ENCODE data around the gene TICRR.

TICRR gene, protein sequence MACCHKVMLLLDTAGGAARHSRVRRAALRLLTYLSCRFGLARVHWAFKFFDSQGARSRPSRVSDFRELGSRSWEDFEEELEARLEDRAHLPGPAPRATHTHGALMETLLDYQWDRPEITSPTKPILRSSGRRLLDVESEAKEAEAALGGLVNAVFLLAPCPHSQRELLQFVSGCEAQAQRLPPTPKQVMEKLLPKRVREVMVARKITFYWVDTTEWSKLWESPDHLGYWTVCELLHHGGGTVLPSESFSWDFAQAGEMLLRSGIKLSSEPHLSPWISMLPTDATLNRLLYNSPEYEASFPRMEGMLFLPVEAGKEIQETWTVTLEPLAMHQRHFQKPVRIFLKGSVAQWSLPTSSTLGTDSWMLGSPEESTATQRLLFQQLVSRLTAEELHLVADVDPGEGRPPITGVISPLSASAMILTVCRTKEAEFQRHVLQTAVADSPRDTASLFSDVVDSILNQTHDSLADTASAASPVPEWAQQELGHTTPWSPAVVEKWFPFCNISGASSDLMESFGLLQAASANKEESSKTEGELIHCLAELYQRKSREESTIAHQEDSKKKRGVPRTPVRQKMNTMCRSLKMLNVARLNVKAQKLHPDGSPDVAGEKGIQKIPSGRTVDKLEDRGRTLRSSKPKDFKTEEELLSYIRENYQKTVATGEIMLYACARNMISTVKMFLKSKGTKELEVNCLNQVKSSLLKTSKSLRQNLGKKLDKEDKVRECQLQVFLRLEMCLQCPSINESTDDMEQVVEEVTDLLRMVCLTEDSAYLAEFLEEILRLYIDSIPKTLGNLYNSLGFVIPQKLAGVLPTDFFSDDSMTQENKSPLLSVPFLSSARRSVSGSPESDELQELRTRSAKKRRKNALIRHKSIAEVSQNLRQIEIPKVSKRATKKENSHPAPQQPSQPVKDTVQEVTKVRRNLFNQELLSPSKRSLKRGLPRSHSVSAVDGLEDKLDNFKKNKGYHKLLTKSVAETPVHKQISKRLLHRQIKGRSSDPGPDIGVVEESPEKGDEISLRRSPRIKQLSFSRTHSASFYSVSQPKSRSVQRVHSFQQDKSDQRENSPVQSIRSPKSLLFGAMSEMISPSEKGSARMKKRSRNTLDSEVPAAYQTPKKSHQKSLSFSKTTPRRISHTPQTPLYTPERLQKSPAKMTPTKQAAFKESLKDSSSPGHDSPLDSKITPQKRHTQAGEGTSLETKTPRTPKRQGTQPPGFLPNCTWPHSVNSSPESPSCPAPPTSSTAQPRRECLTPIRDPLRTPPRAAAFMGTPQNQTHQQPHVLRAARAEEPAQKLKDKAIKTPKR (N-terminal part only)

DNA sequence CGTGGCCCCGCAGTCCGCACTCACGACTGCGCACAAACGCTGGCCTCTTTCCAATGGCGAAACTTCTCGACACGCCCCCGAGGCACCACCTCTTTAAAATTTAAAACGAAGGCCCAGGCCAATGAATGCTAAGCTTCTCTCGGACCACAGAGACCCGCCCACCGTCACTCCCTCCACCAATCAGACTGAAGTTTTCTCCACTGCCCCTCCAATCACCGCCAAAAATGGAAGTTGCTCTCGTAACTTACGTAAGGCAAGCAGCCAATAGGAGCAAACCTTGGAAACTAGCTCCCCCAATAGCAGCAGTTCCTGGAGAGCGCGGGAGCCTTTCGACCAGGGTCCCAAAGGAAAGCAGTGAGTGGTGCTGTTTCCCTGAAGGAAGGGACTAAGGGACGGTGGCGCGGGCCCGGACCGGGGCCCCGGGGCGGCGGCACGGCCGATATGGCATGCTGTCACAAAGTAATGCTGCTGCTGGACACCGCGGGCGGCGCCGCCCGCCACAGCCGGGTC, at the start of gene TICRR:
TICRR (plus strand) TSS at position 324 of the 510 bp plus-strand sequence; CDS start at position 442, 118 bp downstream.
- no peaks in the 10 kb centered on the region for H3K27me3 ChIP-seq
- peaks cover 35% of the 10 kb centered on the region for H3K4me1 ChIP-seq
- H3K9me3 ChIP-seq: no peaks in the 10 kb centered on the region
- peak within 1 kb of the TSS; percentile 93 for H3K4me2 ChIP-seq
- TF ChIP-seq Cebpa-rat (IDR thresholded peaks at IDR 0.05): no peak
- H3K4me3 ChIP-seq: peak within 1 kb of the TSS; percentile 99
- peaks cover 37% of the 10 kb centered on the region for H4K20me1 ChIP-seq
- peaks cover 18% of the 10 kb centered on the region for H3K36me3 ChIP-seq
- H3K9ac ChIP-seq: peak within 1 kb of the TSS; percentile 93
- peak within 1 kb of the TSS; percentile 93 for H3K27ac ChIP-seq

DNA sequence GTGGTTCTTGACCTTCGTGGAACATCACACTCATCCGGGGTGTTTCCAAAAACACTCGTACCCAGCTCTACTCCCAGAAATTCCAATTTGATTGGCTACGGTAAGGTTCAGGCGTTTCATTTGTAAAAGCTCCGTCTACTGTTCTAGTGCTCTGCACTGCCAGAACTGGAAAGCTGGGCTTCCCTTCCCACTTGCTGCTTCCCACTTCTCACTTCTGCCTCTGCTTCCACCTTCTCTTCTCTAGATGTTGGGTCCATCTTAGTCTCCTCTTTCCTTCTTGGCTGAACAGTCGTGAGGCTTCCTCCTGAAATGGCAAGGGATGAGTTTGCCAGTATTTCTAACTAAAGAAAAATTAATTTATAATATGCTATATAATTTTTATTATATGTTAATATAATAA, 49.1 kb upstream of the TICRR start:
- no peaks in the 10 kb centered on the region for H3K27me3 ChIP-seq
- H3K27ac ChIP-seq: no peak overlapping the region
- H3K4me2 ChIP-seq: no peak overlapping the region
- H4K20me1 ChIP-seq: no peaks in the 10 kb centered on the region
- H3K4me1 ChIP-seq: peaks cover 16% of the 10 kb centered on the region
- H3K9ac ChIP-seq: no peak overlapping the region
- H3K36me3 ChIP-seq: no peaks in the 10 kb centered on the region
- TF ChIP-seq Cebpa-rat (IDR thresholded peaks at IDR 0.05): no peak
- no peaks in the 10 kb centered on the region for H3K9me3 ChIP-seq
- no peak overlapping the region for H3K4me3 ChIP-seq

DNA sequence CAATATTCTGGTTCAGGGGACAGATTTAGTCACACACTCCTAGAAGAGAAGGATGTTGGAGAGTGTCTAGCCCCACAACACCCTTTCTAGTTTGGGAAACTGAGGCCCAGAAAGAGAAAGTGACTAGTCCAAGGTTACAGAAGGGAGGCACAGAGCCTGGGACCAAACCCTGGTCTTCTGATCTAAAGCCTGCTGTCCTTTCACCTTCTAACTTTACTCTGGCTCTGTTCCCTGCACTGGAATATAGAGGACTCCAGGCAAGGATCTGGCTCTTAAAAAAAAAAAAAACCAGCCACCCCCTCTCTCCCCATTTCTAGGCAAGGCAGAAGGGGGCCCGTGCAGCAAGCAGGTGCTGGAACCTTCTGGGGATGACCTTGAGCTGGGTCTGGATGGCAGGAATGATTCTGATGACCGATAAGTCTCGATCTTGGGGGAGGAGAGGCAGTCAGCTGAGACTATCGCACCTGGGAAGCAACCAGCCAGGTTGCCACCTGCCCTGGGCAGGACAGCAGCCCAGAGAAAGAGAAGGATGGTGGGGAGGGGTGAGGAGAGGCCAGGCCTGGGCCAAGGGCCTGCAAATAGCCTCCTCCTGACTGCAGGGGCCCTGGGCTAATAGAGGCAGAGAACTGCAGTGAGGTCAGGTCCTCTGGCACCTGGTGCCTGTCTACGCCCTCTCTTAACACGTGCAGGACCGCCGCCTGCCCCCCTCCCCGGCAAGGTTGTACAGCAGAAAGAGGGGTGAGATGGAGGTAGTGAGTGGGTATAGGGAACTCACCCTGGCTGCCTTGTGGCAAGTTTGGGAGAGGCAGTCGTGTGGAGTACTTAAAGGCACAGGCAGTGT, 48.4 kb upstream of the TICRR start:
- no peak overlapping the region for H3K4me2 ChIP-seq
- no peak overlapping the region for H3K9ac ChIP-seq
- no peak for TF ChIP-seq Cebpa-rat (IDR thresholded peaks at IDR 0.05)
- H3K4me1 ChIP-seq: peaks cover 12% of the 10 kb centered on the region
- H3K36me3 ChIP-seq: no peaks in the 10 kb centered on the region
- H3K27ac ChIP-seq: no peak overlapping the region
- H3K4me3 ChIP-seq: no peak overlapping the region
- no peaks in the 10 kb centered on the region for H3K9me3 ChIP-seq
- no peaks in the 10 kb centered on the region for H3K27me3 ChIP-seq
- no peaks in the 10 kb centered on the region for H4K20me1 ChIP-seq

DNA sequence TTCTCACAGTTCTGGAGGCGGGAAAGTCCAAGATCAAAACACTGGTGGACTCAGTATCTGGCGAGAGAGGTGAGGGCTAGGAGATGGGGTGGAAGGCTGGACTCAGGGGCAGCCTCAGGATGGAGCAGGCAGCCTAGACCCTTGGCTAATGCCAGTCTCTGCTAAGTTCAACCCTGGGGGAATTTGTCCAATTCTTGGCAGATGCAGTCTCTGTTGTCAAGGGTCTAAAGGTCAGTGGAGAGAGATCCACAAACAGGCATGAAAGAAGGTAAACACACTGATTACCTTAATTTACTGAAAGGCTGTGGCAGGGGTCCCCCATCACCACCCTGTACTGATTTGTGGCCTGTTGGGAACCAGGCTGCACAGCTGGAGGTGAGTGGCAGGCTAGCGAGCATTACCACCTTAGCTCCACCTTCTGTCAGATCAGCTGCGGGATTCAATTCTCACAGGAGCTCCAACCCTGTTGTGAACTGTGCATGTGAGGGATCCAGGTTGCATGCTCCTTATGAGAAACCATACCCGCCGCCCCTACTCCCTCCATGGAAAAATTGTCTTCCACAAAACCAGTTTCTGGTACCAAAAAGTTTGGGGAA, 46.4 kb upstream of the TICRR start:
- Histone ChIP-seq H3K9me3 (0 out of 2 replicates have a peak, but pooled peaks cover 1% of the 10 kb centered on the region), H3K36me3 (no peaks in the 10 kb centered on the region), H3K9ac (no peak overlapping the region), H3K4me1 (no peaks in the 10 kb centered on the region), H3K27ac (no peak overlapping the region), H3K27me3 (no peaks in the 10 kb centered on the region), H3K4me3 (no peak overlapping the region), H3K4me2 (no peak overlapping the region), H4K20me1 (no peaks in the 10 kb centered on the region)
- no peak for TF ChIP-seq Cebpa-rat (IDR thresholded peaks at IDR 0.05)

DNA sequence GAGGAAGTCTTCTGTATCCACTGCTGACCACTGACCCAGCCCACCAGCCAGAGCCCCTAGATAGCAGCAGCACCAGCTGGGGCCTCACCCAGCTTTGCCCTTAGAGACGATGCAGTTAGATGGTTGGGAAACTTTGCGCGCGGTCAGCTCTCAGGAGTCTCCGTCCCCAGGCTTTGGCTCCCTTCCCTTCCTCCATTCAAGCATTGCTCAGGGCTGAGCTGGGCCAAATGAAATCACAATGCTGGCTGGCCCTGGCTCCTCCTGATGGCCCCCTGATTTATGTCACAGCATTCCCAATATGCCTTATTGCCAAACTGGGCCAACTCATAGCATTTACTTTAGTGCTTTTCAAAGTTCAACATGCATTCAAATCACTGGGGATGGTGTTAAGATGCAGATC, 44.3 kb upstream of the TICRR start:
- no peak overlapping the region for H3K9ac ChIP-seq
- no peak overlapping the region for H3K4me3 ChIP-seq
- no peaks in the 10 kb centered on the region for H3K27me3 ChIP-seq
- H3K4me2 ChIP-seq: no peak overlapping the region
- no peak for TF ChIP-seq Cebpa-rat (IDR thresholded peaks at IDR 0.05)
- H4K20me1 ChIP-seq: no peaks in the 10 kb centered on the region
- no peak overlapping the region for H3K27ac ChIP-seq
- peaks cover 8% of the 10 kb centered on the region for H3K9me3 ChIP-seq
- H3K36me3 ChIP-seq: no peaks in the 10 kb centered on the region
- H3K4me1 ChIP-seq: no peaks in the 10 kb centered on the region

DNA sequence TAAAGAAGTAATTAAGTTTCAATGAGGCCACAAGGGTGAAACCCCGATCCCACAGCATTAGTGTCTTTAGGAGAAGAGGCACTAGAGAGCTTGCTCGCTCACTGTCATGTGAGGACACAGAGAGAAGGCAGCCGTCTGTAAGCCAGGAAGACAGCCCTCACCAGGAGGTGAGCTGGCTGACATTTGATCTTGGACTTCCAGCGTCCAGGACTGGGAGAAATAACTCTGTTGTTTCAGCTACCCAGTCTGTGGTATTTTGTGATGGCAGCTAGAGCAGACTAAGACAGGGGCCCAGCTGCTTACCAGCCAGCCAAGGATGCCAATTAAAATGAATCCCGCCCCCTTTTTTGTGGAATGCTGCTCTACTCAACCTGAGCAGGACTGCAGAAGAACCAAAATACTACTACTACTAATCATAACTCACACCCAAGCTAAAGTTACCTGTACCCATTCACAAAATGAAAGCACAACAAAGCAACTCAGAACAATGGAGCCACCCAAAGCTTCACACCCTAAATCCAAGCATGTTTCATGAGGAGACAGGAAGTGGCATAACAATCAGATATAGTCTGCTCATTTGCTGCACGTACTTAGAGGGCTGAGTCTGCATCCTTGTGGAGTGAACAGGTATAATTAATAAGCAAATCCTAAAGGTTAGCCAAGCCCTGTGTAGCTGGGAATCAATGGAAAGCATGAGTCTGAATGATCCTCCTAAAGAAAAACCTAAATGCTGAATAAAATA, 43.3 kb upstream of the TICRR start:
- Histone ChIP-seq H4K20me1 (no peaks in the 10 kb centered on the region), H3K4me2 (no peak overlapping the region), H3K4me1 (no peaks in the 10 kb centered on the region), H3K27ac (no peak overlapping the region), H3K36me3 (no peaks in the 10 kb centered on the region), H3K9ac (no peak overlapping the region), H3K27me3 (no peaks in the 10 kb centered on the region), H3K9me3 (peaks cover 10% of the 10 kb centered on the region), H3K4me3 (no peak overlapping the region)
- TF ChIP-seq Cebpa-rat (IDR thresholded peaks at IDR 0.05): no peak

DNA sequence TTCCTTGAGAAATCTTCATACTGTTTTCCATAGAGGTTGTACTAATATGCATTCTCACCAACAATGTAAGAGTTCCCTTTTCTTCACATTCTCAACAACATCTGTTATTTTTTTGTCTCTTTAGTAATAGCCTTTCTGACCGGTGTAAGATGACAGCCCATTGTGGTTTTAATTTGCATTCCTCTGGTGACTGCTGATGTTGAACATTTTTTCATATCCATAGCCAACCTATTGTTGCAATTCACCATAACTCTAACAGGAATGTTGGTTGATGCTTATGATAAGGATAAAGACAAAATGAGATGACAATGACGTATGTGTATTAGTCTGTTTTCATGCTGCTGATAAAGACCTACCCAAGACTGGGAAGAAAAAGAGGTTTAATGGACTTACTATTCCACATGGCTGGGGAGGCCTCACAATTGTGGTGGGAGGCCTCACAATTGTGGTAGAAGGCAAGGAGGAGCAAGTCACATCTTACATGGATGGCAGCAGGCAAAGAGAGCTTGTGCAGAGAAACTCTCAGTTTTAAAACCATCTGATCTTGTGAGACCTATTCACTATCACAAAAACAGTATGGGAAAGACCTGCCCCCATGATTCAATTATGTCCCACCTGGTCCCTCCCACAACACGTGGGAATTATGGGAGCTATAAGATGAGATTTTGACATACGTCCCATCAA, 41.3 kb upstream of the TICRR start:
- no peak overlapping the region for H3K27ac ChIP-seq
- no peaks in the 10 kb centered on the region for H3K36me3 ChIP-seq
- H3K27me3 ChIP-seq: no peaks in the 10 kb centered on the region
- H3K9ac ChIP-seq: no peak overlapping the region
- H3K4me3 ChIP-seq: no peak overlapping the region
- peaks cover 25% of the 10 kb centered on the region for H3K9me3 ChIP-seq
- no peak overlapping the region for H3K4me2 ChIP-seq
- no peaks in the 10 kb centered on the region for H4K20me1 ChIP-seq
- no peak for TF ChIP-seq Cebpa-rat (IDR thresholded peaks at IDR 0.05)
- H3K4me1 ChIP-seq: no peaks in the 10 kb centered on the region
